ENCODE measurements around the gene GUCY2D.
"Not testable (repeated sequence)": the region's sequence is repeated elsewhere in the genome, so short reads cannot be mapped to it uniquely, and the experiment has no call there.

GUCY2D gene

DNA sequence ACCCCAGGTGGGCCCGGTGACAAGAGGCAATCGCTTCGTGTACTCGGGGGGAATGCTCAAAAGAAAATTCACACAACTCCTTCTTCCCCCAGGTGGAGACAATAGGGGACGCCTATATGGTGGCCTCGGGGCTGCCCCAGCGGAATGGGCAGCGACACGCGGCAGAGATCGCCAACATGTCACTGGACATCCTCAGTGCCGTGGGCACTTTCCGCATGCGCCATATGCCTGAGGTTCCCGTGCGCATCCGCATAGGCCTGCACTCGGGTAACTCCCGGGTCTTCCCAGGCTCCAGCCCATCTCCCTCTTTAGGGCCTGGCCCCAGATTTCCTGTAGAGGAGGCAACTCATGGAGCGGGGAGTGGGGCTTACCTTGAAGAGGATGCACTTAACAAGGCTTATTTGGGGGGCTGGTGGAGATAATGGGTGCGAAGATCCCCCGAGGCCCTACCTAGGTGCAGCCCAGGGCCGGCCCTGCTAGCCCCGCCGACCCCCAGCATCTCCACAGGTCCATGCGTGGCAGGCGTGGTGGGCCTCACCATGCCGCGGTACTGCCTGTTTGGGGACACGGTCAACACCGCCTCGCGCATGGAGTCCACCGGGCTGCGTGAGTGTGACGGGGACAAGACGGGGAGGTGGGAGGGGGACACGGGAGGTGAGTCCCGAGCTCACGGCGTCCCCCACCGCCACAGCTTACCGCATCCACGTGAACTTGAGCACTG is 13.0 kb downstream of the GUCY2D start:
- no peak for DNase-seq (ENCODE audit: low read depth in 1 of 2, low spot score in 1 of 2)
- in situ Hi-C loops (cut with HindIII; ENCODE audit: low pct_unique_long_range_greater_than_20kb, low sequenced_read_pairs), result no loop called here
- no peak for TF ChIP-seq JUND (IDR thresholded peaks at IDR 0.05; ENCODE audit: low read depth)

DNA sequence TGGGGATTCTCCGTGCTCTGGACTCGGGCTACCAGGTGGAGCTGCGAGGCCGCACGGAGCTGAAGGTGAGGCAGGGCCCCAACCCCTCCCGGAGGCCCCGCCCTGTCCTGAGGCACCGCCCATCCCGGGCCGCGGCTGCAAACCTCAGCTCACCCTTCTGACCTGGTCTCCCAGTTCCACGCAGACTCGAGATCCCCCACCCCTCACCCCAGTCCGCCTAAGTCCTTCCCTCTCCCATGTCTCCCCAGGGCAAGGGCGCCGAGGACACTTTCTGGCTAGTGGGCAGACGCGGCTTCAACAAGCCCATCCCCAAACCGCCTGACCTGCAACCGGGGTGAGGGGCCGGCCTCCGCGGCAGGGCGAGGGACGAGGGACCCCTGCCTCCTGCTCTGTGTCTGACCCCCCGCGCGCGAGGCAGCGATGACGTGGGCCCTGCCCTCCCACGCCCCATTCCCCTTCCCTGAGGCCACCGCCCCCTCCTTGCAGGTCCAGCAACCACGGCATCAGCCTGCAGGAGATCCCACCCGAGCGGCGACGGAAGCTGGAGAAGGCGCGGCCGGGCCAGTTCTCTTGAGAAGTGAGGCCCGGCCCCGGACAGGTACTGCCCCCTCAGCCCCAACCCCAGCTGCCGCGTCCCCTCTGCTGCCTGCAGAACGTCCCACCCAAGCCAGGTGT is 13.7 kb downstream of the GUCY2D start:
- in situ Hi-C loops (cut with HindIII; ENCODE audit: low pct_unique_long_range_greater_than_20kb, low sequenced_read_pairs), result no loop called here
- no peak for TF ChIP-seq JUND (IDR thresholded peaks at IDR 0.05; ENCODE audit: low read depth)

GRCh38 chr17:8016632-8017424 is 14.4 kb downstream of the GUCY2D start:
- in situ Hi-C loops (cut with HindIII; ENCODE audit: low pct_unique_long_range_greater_than_20kb, low sequenced_read_pairs), result no loop called here
- DNase-seq (ENCODE audit: low read depth in 1 of 2, low spot score in 1 of 2), result peak in 1 of 2 experiments; percentile 63
- no peak for TF ChIP-seq JUND (IDR thresholded peaks at IDR 0.05; ENCODE audit: low read depth)

More for the DNA sequence above, 13.7 kb downstream of the GUCY2D start:
- no peak for DNase-seq (ENCODE audit: low read depth in 1 of 2, low spot score in 1 of 2)

DNA sequence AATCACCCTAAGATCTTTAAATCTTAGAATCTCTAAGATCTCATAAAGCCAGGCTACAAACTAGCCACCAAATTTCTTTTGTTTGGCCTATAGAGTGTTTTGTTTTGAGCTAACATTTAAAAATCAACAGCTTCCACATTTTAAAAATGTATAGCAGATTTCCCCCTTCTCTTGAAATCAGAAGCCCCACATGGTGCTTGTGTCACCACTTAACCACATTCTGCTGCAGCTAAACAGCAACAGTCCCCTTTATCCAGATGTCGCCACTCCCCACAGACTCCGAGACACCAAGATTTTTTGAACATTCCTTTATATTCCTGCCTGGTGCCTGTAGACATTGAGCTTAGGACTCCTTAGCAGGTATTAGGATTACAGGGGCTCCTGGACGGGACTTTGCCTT is 16.0 kb downstream of the GUCY2D start:
- TF ChIP-seq JUND (IDR thresholded peaks at IDR 0.05; ENCODE audit: low read depth), result no peak
- no peak for DNase-seq (ENCODE audit: low read depth in 1 of 2, low spot score in 1 of 2)
- in situ Hi-C loops (cut with HindIII; ENCODE audit: low pct_unique_long_range_greater_than_20kb, low sequenced_read_pairs), result no loop called here

DNA sequence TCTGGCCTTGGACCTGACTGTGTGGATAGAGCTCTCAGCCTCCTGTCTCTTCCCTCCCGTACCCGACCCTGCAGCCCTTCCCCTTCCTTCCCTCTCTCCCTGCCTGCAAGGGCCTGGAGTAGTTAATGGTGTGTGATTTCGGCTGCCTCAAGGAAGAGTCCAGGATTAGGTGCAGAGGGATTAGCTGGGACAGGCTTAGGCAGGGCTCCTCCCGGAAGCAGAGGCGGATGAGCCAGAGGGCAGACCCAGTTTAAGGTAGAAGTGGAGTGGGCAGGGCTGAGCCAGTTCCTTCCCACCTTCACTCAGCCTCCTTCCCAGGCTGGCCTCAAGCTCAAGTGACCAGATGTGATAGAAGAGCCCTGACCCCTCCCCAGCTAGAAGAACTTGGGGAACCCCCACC is 16.8 kb downstream of the GUCY2D start:
- no peak for TF ChIP-seq JUND (IDR thresholded peaks at IDR 0.05; ENCODE audit: low read depth)
- DNase-seq (ENCODE audit: low read depth in 1 of 2, low spot score in 1 of 2), result peak in 1 of 2 experiments; percentile 88
- in situ Hi-C loops (cut with HindIII; ENCODE audit: low pct_unique_long_range_greater_than_20kb, low sequenced_read_pairs), result no loop called here

- in situ Hi-C loops (cut with HindIII; ENCODE audit: low pct_unique_long_range_greater_than_20kb, low sequenced_read_pairs), result no loop called here
- peak in 1 of 2 experiments; percentile 50 for DNase-seq (ENCODE audit: low read depth in 1 of 2, low spot score in 1 of 2)
- TF ChIP-seq JUND (IDR thresholded peaks at IDR 0.05; ENCODE audit: low read depth), result no peak
These were observed 17.5 kb downstream of the GUCY2D start for GRCh38 chr17:8019665-8020650.

- in situ Hi-C loops (cut with HindIII; ENCODE audit: low pct_unique_long_range_greater_than_20kb, low sequenced_read_pairs), result no loop called here
- DNase-seq (ENCODE audit: low read depth in 1 of 2, low spot score in 1 of 2), result no peak
These were observed 18.6 kb downstream of the GUCY2D start for GRCh38 chr17:8020776-8021564.

GRCh38 chr17:8021565-8022359 is 19.3 kb downstream of the GUCY2D start:
- in situ Hi-C loops (cut with HindIII; ENCODE audit: low pct_unique_long_range_greater_than_20kb, low sequenced_read_pairs), result no loop called here
- TF ChIP-seq JUND (IDR thresholded peaks at IDR 0.05; ENCODE audit: low read depth), result no peak
- no peak for DNase-seq (ENCODE audit: low read depth in 1 of 2, low spot score in 1 of 2)

More at GRCh38 chr17:8020776-8021564, 18.6 kb downstream of the GUCY2D start:
- TF ChIP-seq JUND (IDR thresholded peaks at IDR 0.05; ENCODE audit: low read depth), result no peak

DNA sequence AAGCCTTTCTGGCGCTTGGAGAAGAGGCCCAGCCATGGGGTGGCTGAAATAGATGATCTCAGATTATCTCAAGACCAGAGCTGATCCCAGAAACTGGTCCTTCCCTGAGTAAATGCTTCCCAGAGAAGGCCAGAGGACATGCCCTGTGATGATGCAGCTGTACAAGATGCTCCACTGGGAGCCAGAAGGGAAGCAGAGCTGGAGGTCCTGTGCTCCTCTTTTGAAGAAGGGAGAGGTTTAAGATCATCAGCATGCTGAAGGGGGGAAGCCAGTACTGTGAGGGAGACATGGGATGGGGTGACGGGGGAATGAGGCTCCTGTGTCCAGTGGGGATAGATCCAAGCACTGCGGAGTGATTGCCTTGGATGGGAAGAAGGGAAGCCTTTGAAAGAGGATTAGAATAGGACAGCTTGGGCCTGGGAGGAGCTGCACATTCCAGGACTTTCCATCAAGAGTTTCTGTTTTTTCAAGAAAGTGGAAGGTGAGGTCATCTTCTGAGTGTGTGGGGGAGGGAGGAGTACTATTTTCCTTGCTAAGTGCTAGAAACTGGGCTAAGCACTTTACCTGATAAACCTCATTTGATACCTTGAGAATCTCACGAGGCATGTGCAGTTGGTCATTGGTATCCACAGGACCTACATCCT is 20.1 kb downstream of the GUCY2D start:
- in situ Hi-C loops (cut with HindIII; ENCODE audit: low pct_unique_long_range_greater_than_20kb, low sequenced_read_pairs), result no loop called here
- no peak for DNase-seq (ENCODE audit: low read depth in 1 of 2, low spot score in 1 of 2)

DNA sequence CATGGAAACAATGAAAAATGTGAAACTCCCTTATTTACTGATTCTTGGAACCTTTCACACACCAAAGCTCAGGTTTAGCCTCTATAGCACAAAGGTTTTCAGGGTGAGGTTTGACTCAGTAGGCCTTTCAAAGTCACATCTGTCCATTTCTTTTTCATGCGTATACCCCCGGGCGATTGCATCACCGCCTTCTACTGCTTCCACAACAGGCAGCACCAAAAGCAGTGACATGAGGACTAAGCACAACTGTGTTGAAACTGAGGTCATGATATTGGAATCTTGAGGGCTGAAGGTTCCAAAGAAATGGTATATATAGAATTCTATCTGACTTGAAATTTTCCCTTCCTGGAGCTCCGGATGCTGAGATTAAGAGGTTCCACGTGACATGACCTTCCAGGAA is 21.7 kb downstream of the GUCY2D start:
- in situ Hi-C loops (cut with HindIII; ENCODE audit: low pct_unique_long_range_greater_than_20kb, low sequenced_read_pairs); DNase-seq (ENCODE audit: low read depth in 1 of 2, low spot score in 1 of 2): not testable (repeated sequence)

More for the DNA sequence above, 20.1 kb downstream of the GUCY2D start:
- no peak for TF ChIP-seq JUND (IDR thresholded peaks at IDR 0.05; ENCODE audit: low read depth)
